ENCODE measurements around the gene SLC27A5. TPM values are rescaled to one million over a fixed set of nuclear protein-coding genes. Genes with fewer than 3 reads are reported as not detected.

Gene SLC27A5
- total and polyA plus RNA-seq, 2 of the 13 experiments (the other 11 are each of a cell fraction or from before 2014, with no cell fraction given): 30.3 to 40.2 TPM

DNA sequence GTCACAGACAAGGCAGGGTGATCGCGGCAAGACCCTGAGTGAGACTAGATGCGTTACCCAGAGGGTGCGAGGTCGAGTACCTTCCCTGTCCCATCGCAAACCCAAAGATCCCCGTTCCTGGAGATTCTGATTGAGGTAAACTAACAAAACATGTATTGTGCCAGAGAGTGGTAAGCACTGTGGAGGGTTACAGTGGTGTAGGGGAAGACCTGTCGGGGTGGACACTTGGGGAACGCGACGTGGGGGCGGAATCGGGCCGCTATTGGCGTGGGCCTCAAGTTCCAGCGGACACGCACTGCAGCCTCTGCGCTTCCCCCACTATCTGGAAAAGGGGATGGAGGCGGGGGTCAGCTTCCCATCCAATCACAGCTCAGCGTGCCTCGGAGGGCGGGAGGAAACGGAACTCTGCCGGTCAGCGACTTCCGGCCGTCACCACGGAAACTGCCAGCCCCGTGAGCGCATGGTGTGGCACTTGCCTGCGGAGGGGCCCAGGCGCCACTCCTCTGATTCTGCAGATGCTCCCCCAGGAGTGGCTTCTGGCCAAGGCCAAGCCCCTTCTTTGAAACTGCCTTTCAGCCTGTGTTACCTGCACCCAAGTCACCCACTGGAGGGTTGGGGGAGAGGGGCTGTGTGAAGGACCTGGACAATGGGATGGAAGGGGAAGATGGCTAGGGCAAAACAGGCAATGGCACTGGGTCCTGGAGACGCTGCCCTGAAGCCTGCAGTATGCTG lies 47.6 kb upstream of the SLC27A5 start (continued):
- TF ChIP-seq HNRNPL (IDR thresholded peaks at IDR 0.05; ENCODE audit: low read depth, low read length): peak; percentile 26; the same call in 1 of the 2 replicates
- TF ChIP-seq, protein P1, sequence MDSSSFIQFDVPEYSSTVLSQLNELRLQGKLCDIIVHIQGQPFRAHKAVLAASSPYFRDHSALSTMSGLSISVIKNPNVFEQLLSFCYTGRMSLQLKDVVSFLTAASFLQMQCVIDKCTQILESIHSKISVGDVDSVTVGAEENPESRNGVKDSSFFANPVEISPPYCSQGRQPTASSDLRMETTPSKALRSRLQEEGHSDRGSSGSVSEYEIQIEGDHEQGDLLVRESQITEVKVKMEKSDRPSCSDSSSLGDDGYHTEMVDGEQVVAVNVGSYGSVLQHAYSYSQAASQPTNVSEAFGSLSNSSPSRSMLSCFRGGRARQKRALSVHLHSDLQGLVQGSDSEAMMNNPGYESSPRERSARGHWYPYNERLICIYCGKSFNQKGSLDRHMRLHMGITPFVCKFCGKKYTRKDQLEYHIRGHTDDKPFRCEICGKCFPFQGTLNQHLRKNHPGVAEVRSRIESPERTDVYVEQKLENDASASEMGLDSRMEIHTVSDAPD (CRISPR knock-in tag; IDR thresholded peaks at IDR 0.05): peak; percentile 19; the same call in 1 of the 2 replicates
- TF ChIP-seq ZNF431 (CRISPR knock-in tag; IDR thresholded peaks at IDR 0.05; ENCODE audit: borderline replicate concordance, low read depth): 0 out of 2 replicates have a peak, but pooled peaks have one; percentile 27
- TF ChIP-seq, protein P2, sequence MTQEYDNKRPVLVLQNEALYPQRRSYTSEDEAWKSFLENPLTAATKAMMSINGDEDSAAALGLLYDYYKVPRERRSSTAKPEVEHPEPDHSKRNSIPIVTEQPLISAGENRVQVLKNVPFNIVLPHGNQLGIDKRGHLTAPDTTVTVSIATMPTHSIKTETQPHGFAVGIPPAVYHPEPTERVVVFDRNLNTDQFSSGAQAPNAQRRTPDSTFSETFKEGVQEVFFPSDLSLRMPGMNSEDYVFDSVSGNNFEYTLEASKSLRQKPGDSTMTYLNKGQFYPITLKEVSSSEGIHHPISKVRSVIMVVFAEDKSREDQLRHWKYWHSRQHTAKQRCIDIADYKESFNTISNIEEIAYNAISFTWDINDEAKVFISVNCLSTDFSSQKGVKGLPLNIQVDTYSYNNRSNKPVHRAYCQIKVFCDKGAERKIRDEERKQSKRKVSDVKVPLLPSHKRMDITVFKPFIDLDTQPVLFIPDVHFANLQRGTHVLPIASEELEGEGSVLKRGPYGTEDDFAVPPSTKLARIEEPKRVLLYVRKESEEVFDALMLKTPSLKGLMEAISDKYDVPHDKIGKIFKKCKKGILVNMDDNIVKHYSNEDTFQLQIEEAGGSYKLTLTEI (CRISPR knock-in tag; conservative IDR thresholded peaks at IDR 0.05): no peak
- no peak for TF ChIP-seq MAFK (conservative IDR thresholded peaks at IDR 0.05 in 1 of 2, IDR thresholded peaks at IDR 0.05 in 1 of 2; ENCODE audit: low read length in 2 of 2)
- TF ChIP-seq ZNF549 (CRISPR knock-in tag; IDR thresholded peaks at IDR 0.05): no peak
- TF ChIP-seq SP2 (CRISPR knock-in tag; IDR thresholded peaks at IDR 0.05): peak; percentile 86
- TF ChIP-seq ZNF766 (CRISPR knock-in tag; IDR thresholded peaks at IDR 0.05; ENCODE audit: borderline replicate concordance): no peak
- no peak for TF ChIP-seq ZNF263 (CRISPR knock-in tag; IDR thresholded peaks at IDR 0.05)
- TF ChIP-seq GATAD2A (CRISPR knock-in tag; IDR thresholded peaks at IDR 0.05): no peak
- no peak for TF ChIP-seq HNF4A (CRISPR knock-in tag; IDR thresholded peaks at IDR 0.05)
- 0 out of 2 replicates have a peak, but pooled peaks have one; percentile 37 for TF ChIP-seq SP5 (CRISPR knock-in tag; IDR thresholded peaks at IDR 0.05; ENCODE audit: borderline replicate concordance, low read depth)
- TF ChIP-seq ZNF776 (CRISPR knock-in tag; IDR thresholded peaks at IDR 0.05): 0 out of 2 replicates have a peak, but pooled peaks have one; percentile 35
- no peak for TF ChIP-seq ONECUT2 (CRISPR knock-in tag; IDR thresholded peaks at IDR 0.05)
- no peak for TF ChIP-seq GTF2F1 (IDR thresholded peaks at IDR 0.05; ENCODE audit: low read length)
- peak; percentile 84 for TF ChIP-seq POLR2G (IDR thresholded peaks at IDR 0.05; ENCODE audit: low read depth, low read length)
- TF ChIP-seq CENPX (CRISPR knock-in tag; IDR thresholded peaks at IDR 0.05): no peak
- 0 out of 2 replicates have a peak, but pooled peaks have one; percentile 70 for TF ChIP-seq KDM3A (CRISPR knock-in tag; IDR thresholded peaks at IDR 0.05; ENCODE audit: low read depth)
- TF ChIP-seq, protein P3, sequence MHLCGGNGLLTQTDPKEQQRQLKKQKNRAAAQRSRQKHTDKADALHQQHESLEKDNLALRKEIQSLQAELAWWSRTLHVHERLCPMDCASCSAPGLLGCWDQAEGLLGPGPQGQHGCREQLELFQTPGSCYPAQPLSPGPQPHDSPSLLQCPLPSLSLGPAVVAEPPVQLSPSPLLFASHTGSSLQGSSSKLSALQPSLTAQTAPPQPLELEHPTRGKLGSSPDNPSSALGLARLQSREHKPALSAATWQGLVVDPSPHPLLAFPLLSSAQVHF (CRISPR knock-in tag; IDR thresholded peaks at IDR 0.05): no peak
- TF ChIP-seq SUZ12 (IDR thresholded peaks at IDR 0.05; ENCODE audit: low read depth, low read length): no peak
- TF ChIP-seq, protein P4, sequence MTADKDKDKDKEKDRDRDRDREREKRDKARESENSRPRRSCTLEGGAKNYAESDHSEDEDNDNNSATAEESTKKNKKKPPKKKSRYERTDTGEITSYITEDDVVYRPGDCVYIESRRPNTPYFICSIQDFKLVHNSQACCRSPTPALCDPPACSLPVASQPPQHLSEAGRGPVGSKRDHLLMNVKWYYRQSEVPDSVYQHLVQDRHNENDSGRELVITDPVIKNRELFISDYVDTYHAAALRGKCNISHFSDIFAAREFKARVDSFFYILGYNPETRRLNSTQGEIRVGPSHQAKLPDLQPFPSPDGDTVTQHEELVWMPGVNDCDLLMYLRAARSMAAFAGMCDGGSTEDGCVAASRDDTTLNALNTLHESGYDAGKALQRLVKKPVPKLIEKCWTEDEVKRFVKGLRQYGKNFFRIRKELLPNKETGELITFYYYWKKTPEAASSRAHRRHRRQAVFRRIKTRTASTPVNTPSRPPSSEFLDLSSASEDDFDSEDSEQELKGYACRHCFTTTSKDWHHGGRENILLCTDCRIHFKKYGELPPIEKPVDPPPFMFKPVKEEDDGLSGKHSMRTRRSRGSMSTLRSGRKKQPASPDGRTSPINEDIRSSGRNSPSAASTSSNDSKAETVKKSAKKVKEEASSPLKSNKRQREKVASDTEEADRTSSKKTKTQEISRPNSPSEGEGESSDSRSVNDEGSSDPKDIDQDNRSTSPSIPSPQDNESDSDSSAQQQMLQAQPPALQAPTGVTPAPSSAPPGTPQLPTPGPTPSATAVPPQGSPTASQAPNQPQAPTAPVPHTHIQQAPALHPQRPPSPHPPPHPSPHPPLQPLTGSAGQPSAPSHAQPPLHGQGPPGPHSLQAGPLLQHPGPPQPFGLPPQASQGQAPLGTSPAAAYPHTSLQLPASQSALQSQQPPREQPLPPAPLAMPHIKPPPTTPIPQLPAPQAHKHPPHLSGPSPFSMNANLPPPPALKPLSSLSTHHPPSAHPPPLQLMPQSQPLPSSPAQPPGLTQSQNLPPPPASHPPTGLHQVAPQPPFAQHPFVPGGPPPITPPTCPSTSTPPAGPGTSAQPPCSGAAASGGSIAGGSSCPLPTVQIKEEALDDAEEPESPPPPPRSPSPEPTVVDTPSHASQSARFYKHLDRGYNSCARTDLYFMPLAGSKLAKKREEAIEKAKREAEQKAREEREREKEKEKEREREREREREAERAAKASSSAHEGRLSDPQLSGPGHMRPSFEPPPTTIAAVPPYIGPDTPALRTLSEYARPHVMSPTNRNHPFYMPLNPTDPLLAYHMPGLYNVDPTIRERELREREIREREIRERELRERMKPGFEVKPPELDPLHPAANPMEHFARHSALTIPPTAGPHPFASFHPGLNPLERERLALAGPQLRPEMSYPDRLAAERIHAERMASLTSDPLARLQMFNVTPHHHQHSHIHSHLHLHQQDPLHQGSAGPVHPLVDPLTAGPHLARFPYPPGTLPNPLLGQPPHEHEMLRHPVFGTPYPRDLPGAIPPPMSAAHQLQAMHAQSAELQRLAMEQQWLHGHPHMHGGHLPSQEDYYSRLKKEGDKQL (CRISPR knock-in tag; IDR thresholded peaks at IDR 0.05; ENCODE audit: low read depth): no peak

All from HepG2 (cell line).